Suppressor macrophage (primary cell): Measurements from ENCODE around the gene COMMD4.
A peak's percentile ranks its signal among the peaks of the same experiment; 100 is the strongest.
"Not testable (repeated sequence)": the region's sequence is repeated elsewhere in the genome, so short reads cannot be mapped to it uniquely, and the experiment has no call there.

Experiments
- DNase-seq, 4 experiments: peaks; one replicate each; pipeline ENCODE4 v3.0.0-alpha.2; 2020 to 2022
- total RNA-seq, 17 experiments: gene quantifications; one replicate each; lab custom pipeline; 2026; ENCODE audit warnings: mixed read lengths in 6 of 17, inconsistent platforms in 3 of 17; lab: John Stamatoyannopoulos, UW

Gene COMMD4
- total RNA-seq = 19.7 to 52.5 (median 33.6) reads per million in 17 experiments

- peak; percentile 86 to 95 (median 92) for DNase-seq
Measured at GRCh38 chr15:75335705-75336355, at the start of gene COMMD4. Gene COMMD4, plus strand, starts transcription at chr15:75336063. Its CDS starts 27 bp downstream, at chr15:75336090.

GRCh38 chr15:75293660-75294059, 42.2 kb upstream of the COMMD4 start:
- not testable (repeated sequence) for DNase-seq

- not testable (repeated sequence) for DNase-seq
Measured at GRCh38 chr15:75298541-75299310, 37.1 kb upstream of the COMMD4 start.

GRCh38 chr15:75299311-75299688, 36.6 kb upstream of the COMMD4 start:
- not testable (repeated sequence) for DNase-seq

- DNase-seq = not testable (repeated sequence)
Measured at GRCh38 chr15:75300026-75300425, 35.8 kb upstream of the COMMD4 start.

GRCh38 chr15:75302318-75302717, 33.5 kb upstream of the COMMD4 start:
- DNase-seq = no peak

- DNase-seq = not testable (repeated sequence)
Measured at GRCh38 chr15:75302753-75303152, 33.1 kb upstream of the COMMD4 start.

- no peak for DNase-seq
Measured at GRCh38 chr15:75306188-75306587, 29.7 kb upstream of the COMMD4 start.

GRCh38 chr15:75307778-75308390, 28.0 kb upstream of the COMMD4 start:
- DNase-seq = peak; percentile 3 to 35 (median 22)

- no peak for DNase-seq
Measured at GRCh38 chr15:75309711-75310110, 26.2 kb upstream of the COMMD4 start.

- not testable (repeated sequence) for DNase-seq
Measured at GRCh38 chr15:75312548-75312947, 23.3 kb upstream of the COMMD4 start.

GRCh38 chr15:75313116-75313845, 22.6 kb upstream of the COMMD4 start:
- no peak for DNase-seq

- no peak for DNase-seq
Measured at GRCh38 chr15:75314552-75315290, 21.1 kb upstream of the COMMD4 start.

- peak in 3 of 4 experiments; percentile 27 to 38 (median 30) for DNase-seq
Measured at GRCh38 chr15:75319231-75319897, 16.5 kb upstream of the COMMD4 start.

GRCh38 chr15:75321711-75322110, 14.2 kb upstream of the COMMD4 start:
- DNase-seq = no peak

- no peak for DNase-seq
Measured at GRCh38 chr15:75325922-75326321, 9.9 kb upstream of the COMMD4 start.

GRCh38 chr15:75327005-75327404, 8.9 kb upstream of the COMMD4 start:
- DNase-seq = no peak

- no peak for DNase-seq
Measured at GRCh38 chr15:75327491-75327890, 8.4 kb upstream of the COMMD4 start.

- DNase-seq = no peak
Measured at GRCh38 chr15:75328493-75329314, 7.2 kb upstream of the COMMD4 start.

GRCh38 chr15:75329571-75329970, 6.3 kb upstream of the COMMD4 start:
- no peak for DNase-seq
